KOPT-K1 (cell line): ENCODE data around the gene IRGM.
"Not testable (repeated sequence)": the region's sequence is repeated elsewhere in the genome, so short reads cannot be mapped to it uniquely, and the experiment has no call there.

ENCODE experiments used
- H3K27ac ChIP-seq: fragments of 200-600 bp; sonication (generic); 2 replicates; pipeline ENCODE4 v1.5.1; 2016; ENCODE audit warnings: antibody characterized with exemption, mild to moderate bottlenecking, low read depth, low read length; ENCODE audit not compliant: poor library complexity, severe bottlenecking
- H3K36me3 ChIP-seq: fragments of 200-600 bp; sonication (generic); 2 replicates; pipeline ENCODE4 v1.5.1; 2017; ENCODE audit warnings: antibody characterized with exemption, mild to moderate bottlenecking, low read length, moderate library complexity; ENCODE audit not compliant: insufficient read depth
- H3K9me3 ChIP-seq: fragments of 200-600 bp; sonication (generic); 2 replicates; pipeline ENCODE4 v1.5.1; 2017; ENCODE audit warnings: antibody characterized with exemption, low read length, mild to moderate bottlenecking; ENCODE audit not compliant: insufficient read depth, poor library complexity, severe bottlenecking

IRGM gene

DNA sequence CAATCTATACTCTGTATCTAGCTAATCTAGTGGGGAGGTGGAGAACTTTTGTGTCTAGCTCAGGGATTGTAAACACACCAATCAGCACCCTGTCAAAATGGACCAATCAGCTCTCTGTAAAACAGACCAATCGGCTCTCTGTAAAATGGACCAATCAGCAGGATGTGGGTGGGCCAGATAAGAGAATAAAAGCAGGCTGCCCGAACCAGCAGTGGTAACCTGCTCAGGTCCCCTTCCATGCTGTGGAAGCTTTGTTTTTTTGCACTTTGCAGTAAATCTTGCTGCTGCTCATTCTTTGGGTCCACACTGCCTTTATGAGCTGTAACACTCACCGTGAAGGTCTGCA, at the start of gene IRGM:
TSS of gene IRGM (plus strand) at position 214 of the 346 bp plus-strand sequence. CDS start 1,603 bp downstream, outside the sequence.
- not testable (repeated sequence) for H3K9me3 ChIP-seq, H3K27ac ChIP-seq, H3K36me3 ChIP-seq

GRCh38 chr5:150797384-150797783, 48.9 kb upstream of the IRGM start:
- Histone ChIP-seq H3K36me3 (no peaks in the 10 kb centered on the region), H3K27ac (no peak overlapping the region)

DNA sequence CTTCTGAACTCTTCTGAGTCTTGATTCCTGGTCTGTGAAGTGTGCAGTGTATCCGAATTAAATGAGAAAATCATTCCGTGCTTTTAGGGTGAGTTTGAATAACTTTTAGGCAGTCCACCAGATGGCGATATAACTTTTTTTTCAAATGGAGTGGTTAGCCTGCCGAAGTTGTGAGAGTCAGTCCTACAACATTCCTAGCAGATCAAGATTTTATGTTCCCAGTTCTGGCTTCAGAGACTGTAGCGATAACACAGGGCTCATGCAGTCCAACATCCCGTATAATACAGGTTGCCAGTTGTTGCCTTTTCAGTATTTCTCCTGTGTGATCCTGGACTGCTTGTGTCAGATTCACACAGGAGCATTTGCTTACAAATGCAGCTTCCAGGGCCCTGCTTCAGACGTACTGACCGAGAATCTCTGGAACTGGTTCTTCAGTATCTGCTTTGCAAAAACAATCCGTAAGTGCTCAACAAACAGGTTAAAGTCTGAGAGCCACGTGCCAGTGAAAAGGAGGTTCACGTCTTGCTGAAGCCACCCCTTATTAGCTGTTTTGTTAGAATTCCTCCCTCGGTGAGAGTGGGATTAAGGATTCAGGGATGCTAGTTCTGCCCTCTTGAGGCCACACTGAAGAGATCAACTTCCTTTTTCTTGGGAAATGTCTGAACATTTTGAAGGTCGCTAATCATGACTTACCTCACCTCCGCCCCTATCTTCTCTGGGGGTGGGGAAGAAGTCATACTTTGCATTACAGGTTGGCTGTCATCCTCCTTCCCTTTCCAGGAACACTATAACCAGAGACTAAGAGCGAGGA, 45.0 kb upstream of the IRGM start:
- no peaks in the 10 kb centered on the region for H3K9me3 ChIP-seq
- H3K27ac ChIP-seq, result no peak overlapping the region
- H3K36me3 ChIP-seq, result no peaks in the 10 kb centered on the region

More at GRCh38 chr5:150797384-150797783, 48.9 kb upstream of the IRGM start:
- H3K9me3 ChIP-seq, result no peaks in the 10 kb centered on the region

- Histone ChIP-seq H3K27ac (no peak overlapping the region), H3K9me3 (no peaks in the 10 kb centered on the region), H3K36me3 (no peaks in the 10 kb centered on the region)
Observed at GRCh38 chr5:150804388-150804787, 41.9 kb upstream of the IRGM start.

DNA sequence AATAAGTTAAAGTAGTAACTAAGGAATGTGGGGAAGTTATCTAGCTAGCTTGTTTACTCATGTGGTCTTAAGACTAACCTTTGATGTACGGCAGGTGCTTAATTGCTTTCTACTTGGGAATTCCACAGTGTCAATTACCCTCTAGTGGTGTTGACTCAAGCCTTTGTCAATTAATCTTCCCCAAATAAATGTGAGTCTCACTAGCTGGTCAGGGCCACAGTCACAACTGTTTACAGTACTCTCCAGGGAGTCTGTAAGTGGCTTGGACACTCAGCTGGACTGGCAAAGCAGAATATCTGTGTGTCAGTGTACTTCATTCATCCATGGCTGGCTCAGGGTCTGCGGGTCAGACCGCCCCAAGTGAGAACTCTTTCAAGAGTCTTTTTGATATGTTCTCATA, 37.0 kb upstream of the IRGM start:
- H3K27ac ChIP-seq, result no peak overlapping the region
- no peaks in the 10 kb centered on the region for H3K9me3 ChIP-seq
- H3K36me3 ChIP-seq, result no peaks in the 10 kb centered on the region

GRCh38 chr5:150815010-150815409, 31.3 kb upstream of the IRGM start:
- peaks cover 10% of the 10 kb centered on the region for H3K9me3 ChIP-seq
- H3K27ac ChIP-seq, result no peak overlapping the region
- no peaks in the 10 kb centered on the region for H3K36me3 ChIP-seq

DNA sequence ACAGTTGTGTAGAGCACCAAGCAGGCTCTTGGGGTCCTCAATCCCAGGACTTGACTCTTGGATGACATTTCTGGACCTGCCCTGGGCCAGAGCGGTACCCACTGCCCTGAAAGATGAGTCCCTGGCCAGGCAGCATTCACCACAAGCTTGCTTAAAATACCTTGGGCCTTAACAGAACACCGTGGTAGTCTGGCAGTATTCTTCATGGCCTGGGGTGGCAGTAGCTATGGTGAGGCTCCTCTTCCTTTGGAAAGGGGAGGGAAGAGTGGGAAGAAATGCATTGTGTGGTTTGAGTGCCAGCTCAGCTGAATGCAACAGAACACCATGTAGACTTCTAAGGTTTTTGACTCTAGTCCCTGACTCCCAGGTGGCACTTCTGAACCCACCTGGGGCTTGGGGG, 29.4 kb upstream of the IRGM start:
- Histone ChIP-seq H3K9me3 (peaks cover 10% of the 10 kb centered on the region), H3K36me3 (no peaks in the 10 kb centered on the region), H3K27ac (no peak overlapping the region)

- no peak overlapping the region for H3K27ac ChIP-seq
- H3K9me3 ChIP-seq, result no peaks in the 10 kb centered on the region
Observed at GRCh38 chr5:150829744-150830143, 16.6 kb upstream of the IRGM start.

GRCh38 chr5:150831821-150832220, 14.5 kb upstream of the IRGM start:
- H3K27ac ChIP-seq, H3K9me3 ChIP-seq, H3K36me3 ChIP-seq: not testable (repeated sequence)

More at GRCh38 chr5:150829744-150830143, 16.6 kb upstream of the IRGM start:
- no peaks in the 10 kb centered on the region for H3K36me3 ChIP-seq

- Histone ChIP-seq H3K36me3 (no peaks in the 10 kb centered on the region), H3K9me3 (no peaks in the 10 kb centered on the region), H3K27ac (no peak overlapping the region)
Observed at GRCh38 chr5:150836064-150836463, 10.3 kb upstream of the IRGM start.

DNA sequence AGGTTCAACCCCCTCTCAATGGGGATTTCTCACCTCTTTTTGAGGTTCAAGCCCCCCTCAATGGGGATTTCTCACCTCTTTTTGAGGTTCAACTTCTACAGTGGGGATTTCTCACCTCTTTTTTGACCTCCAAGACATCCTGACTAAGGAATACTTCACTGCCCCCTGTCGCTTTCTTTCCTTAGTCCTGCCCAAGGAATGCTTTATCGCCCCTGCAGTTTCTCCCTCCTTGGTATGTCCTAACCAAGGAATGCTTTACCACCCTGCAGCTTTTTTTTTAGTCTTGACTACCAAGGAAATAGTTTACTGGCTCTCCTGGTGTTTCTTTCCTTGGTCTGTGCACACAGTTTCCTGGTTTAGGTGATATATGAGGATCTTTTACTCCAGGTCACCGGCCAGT, 9.6 kb upstream of the IRGM start:
- Histone ChIP-seq H3K36me3 (no peaks in the 10 kb centered on the region), H3K9me3 (no peaks in the 10 kb centered on the region), H3K27ac (no peak overlapping the region)

GRCh38 chr5:150845185-150845859, 999 bp upstream of the IRGM start:
- H3K27ac ChIP-seq, H3K36me3 ChIP-seq, H3K9me3 ChIP-seq: not testable (repeated sequence)

- Histone ChIP-seq H3K27ac (no peak overlapping the region), H3K9me3 (no peaks in the 10 kb centered on the region), H3K36me3 (no peaks in the 10 kb centered on the region)
Observed at GRCh38 chr5:150846654-150847333, 473 bp downstream of the IRGM start.

DNA sequence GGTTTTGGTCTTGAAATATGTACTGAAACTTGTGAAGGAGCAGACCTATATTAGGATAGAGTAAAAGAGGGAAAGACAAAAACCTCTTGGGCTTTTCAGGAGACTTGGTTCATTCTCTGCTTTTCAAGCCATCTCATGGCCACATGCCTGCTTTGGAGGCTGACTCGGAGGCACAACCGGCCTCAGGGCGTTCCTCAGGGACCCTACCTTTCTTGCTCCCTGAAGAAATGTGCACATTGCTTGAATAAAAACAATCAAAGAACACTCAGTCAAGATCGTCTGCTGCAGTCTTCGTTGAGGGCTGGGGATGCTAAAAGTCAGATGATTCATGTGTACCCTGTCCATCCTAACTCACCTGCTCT, 994 bp downstream of the IRGM start:
- Histone ChIP-seq H3K9me3 (no peaks in the 10 kb centered on the region), H3K27ac (no peak overlapping the region), H3K36me3 (no peaks in the 10 kb centered on the region)

- no peaks in the 10 kb centered on the region for H3K36me3 ChIP-seq
- no peak overlapping the region for H3K27ac ChIP-seq
- no peaks in the 10 kb centered on the region for H3K9me3 ChIP-seq
Observed at GRCh38 chr5:150848271-150848670, 1.9 kb downstream of the IRGM start.
